ENCODE data around the gene POC1B.
A peak's percentile ranks its signal among the peaks of the same experiment; 100 is the strongest.

Gene POC1B

GRCh38 chr12:89525824-89526770, at the start of gene POC1B:
Gene POC1B (minus strand): TSS chr12:89526047. CDS start chr12:89525895, 152 bp downstream.
- peak; percentile 53 for FAIRE-seq

GRCh38 chr12:89575374-89575773, 49.5 kb upstream of the POC1B start:
- FAIRE-seq, result no peak

GRCh38 chr12:89574736-89575208, 48.9 kb upstream of the POC1B start:
- FAIRE-seq, result no peak

- FAIRE-seq, result no peak
These were observed 47.4 kb upstream of the POC1B start for GRCh38 chr12:89573051-89573810.

- FAIRE-seq, result no peak
These were observed 45.8 kb upstream of the POC1B start for GRCh38 chr12:89571491-89572195.

- FAIRE-seq, result no peak
These were observed 42.6 kb upstream of the POC1B start for GRCh38 chr12:89568484-89568883.

- FAIRE-seq, result no peak
These were observed 41.9 kb upstream of the POC1B start for GRCh38 chr12:89567691-89568239.

GRCh38 chr12:89566615-89567014, 40.8 kb upstream of the POC1B start:
- no peak for FAIRE-seq

- no peak for FAIRE-seq
These were observed 39.2 kb upstream of the POC1B start for GRCh38 chr12:89565002-89565401.

- no peak for FAIRE-seq
These were observed 33.9 kb upstream of the POC1B start for GRCh38 chr12:89559753-89560152.

- FAIRE-seq, result no peak
These were observed 31.1 kb upstream of the POC1B start for GRCh38 chr12:89556976-89557375.

- FAIRE-seq, result no peak
These were observed 26.5 kb upstream of the POC1B start for GRCh38 chr12:89552376-89552775.

GRCh38 chr12:89551747-89552146, 25.9 kb upstream of the POC1B start:
- FAIRE-seq, result no peak

GRCh38 chr12:89547101-89547500, 21.3 kb upstream of the POC1B start:
- no peak for FAIRE-seq

GRCh38 chr12:89546151-89546550, 20.3 kb upstream of the POC1B start:
- no peak for FAIRE-seq

- FAIRE-seq, result no peak
These were observed 18.9 kb upstream of the POC1B start for GRCh38 chr12:89544681-89545184.

GRCh38 chr12:89544022-89544421, 18.2 kb upstream of the POC1B start:
- no peak for FAIRE-seq

- FAIRE-seq, result no peak
These were observed 17.2 kb upstream of the POC1B start for GRCh38 chr12:89542912-89543592.

- FAIRE-seq, result no peak
These were observed 16.4 kb upstream of the POC1B start for GRCh38 chr12:89542236-89542635.

- no peak for FAIRE-seq
These were observed 14.7 kb upstream of the POC1B start for GRCh38 chr12:89540586-89540985.

- no peak for FAIRE-seq
These were observed 13.8 kb upstream of the POC1B start for GRCh38 chr12:89539426-89540223.
